Hematopoietic multipotent progenitor cell treated with erythropoietin and hydrocortisone succinate and interleukin-3 and kit ligand, for 15 days (in vitro differentiated cells): ENCODE results near the gene FBXO10.
A peak's percentile ranks its signal among the peaks of the same experiment; 100 is the strongest.

ENCODE experiments used
- DNase-seq: peaks from one replicate; pipeline ENCODE4 v3.0.0-alpha.2; 2015; ENCODE audit warnings: low spot score

The FBXO10 gene

GRCh38 chr9:37593883-37594448 is 17.8 kb upstream of the FBXO10 start:
- peak; percentile 16 for DNase-seq

GRCh38 chr9:37592108-37592951 is 16.1 kb upstream of the FBXO10 start, which contains the start of gene TOMM5:
Gene TOMM5 (minus strand): TSS chr9:37592597. CDS start chr9:37592532, 65 bp downstream.
- DNase-seq = peak; percentile 86

GRCh38 chr9:37587521-37587920 is 11.3 kb upstream of the FBXO10 start:
- no peak for DNase-seq

GRCh38 chr9:37583522-37584121 is 7.4 kb upstream of the FBXO10 start:
- no peak for DNase-seq

GRCh38 chr9:37582548-37583157 is 6.5 kb upstream of the FBXO10 start:
- DNase-seq = peak; percentile 55

- no peak for DNase-seq
These were observed 667 bp downstream of the FBXO10 start for GRCh38 chr9:37575511-37575914.

- DNase-seq = no peak
These were observed 1.2 kb downstream of the FBXO10 start for GRCh38 chr9:37575001-37575400.

GRCh38 chr9:37574241-37574721 is 1.9 kb downstream of the FBXO10 start:
- no peak for DNase-seq

- DNase-seq = no peak
These were observed 4.9 kb downstream of the FBXO10 start for GRCh38 chr9:37571282-37571681.

GRCh38 chr9:37566716-37567115 is 9.5 kb downstream of the FBXO10 start:
- no peak for DNase-seq

- no peak for DNase-seq
These were observed 10.2 kb downstream of the FBXO10 start for GRCh38 chr9:37565661-37566618.

GRCh38 chr9:37564916-37565315 is 11.3 kb downstream of the FBXO10 start:
- DNase-seq = no peak

- DNase-seq = no peak
These were observed 12.2 kb downstream of the FBXO10 start for GRCh38 chr9:37563806-37564513.

- DNase-seq = no peak
These were observed 13.4 kb downstream of the FBXO10 start for GRCh38 chr9:37562826-37563225.

- no peak for DNase-seq
These were observed 14.5 kb downstream of the FBXO10 start for GRCh38 chr9:37561682-37562081.

- DNase-seq = no peak
These were observed 16.2 kb downstream of the FBXO10 start for GRCh38 chr9:37559855-37560592.

GRCh38 chr9:37559125-37559524 is 17.1 kb downstream of the FBXO10 start:
- DNase-seq = no peak

- DNase-seq = no peak
These were observed 20.4 kb downstream of the FBXO10 start for GRCh38 chr9:37555786-37556185.

GRCh38 chr9:37554318-37554717 is 21.9 kb downstream of the FBXO10 start:
- DNase-seq = no peak

GRCh38 chr9:37551888-37552287 is 24.3 kb downstream of the FBXO10 start:
- DNase-seq = no peak
